Transverse colon (tissue), 4 donors: Measurements from ENCODE around the gene YWHAH. TPM values are rescaled to one million over a fixed set of nuclear protein-coding genes. Genes with fewer than 3 reads are reported as not detected.

Source experiments
- DNase-seq: peaks from one replicate; pipeline ENCODE4 v3.0.0-alpha.2; 2019
- H3K27ac ChIP-seq, 4 donors: fragments of 200-600 bp; sonication (generic); 2 replicates each; pipeline ENCODE4 v1.5.1; 2016 to 2018; ENCODE audit warnings: inconsistent platforms in 4 of 4
- H3K27me3 ChIP-seq: fragments of 200-600 bp; sonication (generic); 2 replicates; pipeline ENCODE4 v1.5.1; 2017; ENCODE audit warnings: inconsistent platforms
- H3K36me3 ChIP-seq, 4 donors: fragments of 200-600 bp; sonication (generic); 2 replicates each; pipeline ENCODE4 v1.5.1; 2017 to 2019; ENCODE audit warnings: inconsistent platforms in 4 of 4
- H3K4me1 ChIP-seq, 4 donors: fragments of 200-600 bp; sonication (generic); 2 replicates each; pipeline ENCODE4 v1.5.1; 2017 to 2020; ENCODE audit warnings: inconsistent platforms in 4 of 4
- H3K4me3 ChIP-seq, 4 donors: fragments of 200-600 bp; sonication (generic); 1 replicate in 1 of 4; 2 replicates in 3 of 4; pipeline versions ENCODE4 v1.5.1 to v1.6.1; 2017 to 2019; ENCODE audit warnings: inconsistent platforms in 4 of 4
- H3K9me3 ChIP-seq, 2 donors: fragments of 200-600 bp; sonication (generic); 2 replicates each; pipeline ENCODE4 v1.5.1; 2017 to 2019; ENCODE audit warnings: inconsistent platforms in 2 of 2
- EP300 ChIP-seq: sonication (generic); formaldehyde crosslinking; IDR thresholded peaks from one replicate; pipeline ENCODE4 v1.6.1; 2017; ENCODE audit warnings: antibody characterized with exemption, low read depth
- POLR2A ChIP-seq: fragments of 450-650 bp; IDR thresholded peaks from one replicate; pipeline ENCODE4 v1.6.1; 2016; ENCODE audit warnings: antibody characterized with exemption, mild to moderate bottlenecking, moderate library complexity
- POLR2AphosphoS5 ChIP-seq, 3 donors: sonication (generic); formaldehyde crosslinking; IDR thresholded peaks; one replicate each; pipeline ENCODE4 v1.6.1; 2016; ENCODE audit warnings: antibody characterized with exemption in 3 of 3
- WGBS, 2 donors: methylation state at CpG; one replicate each; pipeline ENCODE4 v1.1.5; 2018; ENCODE audit warnings: low coverage in 1 of 2; 5-methylcytosine and 5-hydroxymethylcytosine counted together
- in situ Hi-C, 4 donors: fragments of 200-750 bp; cut with MboI; loops; one replicate each; pipeline versions ENCODE4 v1.15.0 to v1.15.1; 2017; ENCODE audit warnings: low sequenced_read_pairs in 3 of 4, low pct_ligation_motif_present in 1 of 4, low pct_unique_long_range_greater_than_20kb in 1 of 4
- intact Hi-C: fragments of 100-400 bp; cut with DNase I; formaldehyde crosslinking; loops from one replicate; pipeline ENCODE4 v1.15.1; 2023; ENCODE audit warnings: low total_unique reads
- total RNA-seq, 4 donors: library from RNA; depleted of rRNA; stranded (reverse); fragments of >200 nt; gene quantifications; one replicate each; pipeline ENCODE4 v1.1.0, GENCODE V29; 2016
- TF ChIP-seq, protein P1 (sequence below), 5 experiments: fragments of 200-600 bp in 3 of 5; fragments of 450-650 bp in 2 of 5; sonication (generic) in 3 of 5; IDR thresholded peaks; 1 replicate in 2 of 5; 2 replicates in 3 of 5; pipeline ENCODE4 v1.5.1; 2016 to 2017; ENCODE audit warnings: antibody characterized with exemption in 5 of 5, inconsistent platforms in 3 of 5, mild to moderate bottlenecking in 2 of 5, moderate library complexity in 1 of 5

Gene YWHAH
- total RNA-seq, 4 donors from 2014 or later = 83.7 to 155 (median 109) TPM

GRCh38 chr22:31962387-31963125 lies 18.2 kb downstream of the YWHAH start:
- Histone ChIP-seq H3K27me3 (no peaks in the 10 kb centered on the region), H3K27ac (no peak overlapping the region), H3K36me3 (peaks cover 0 to 9% (median 4%) of the 10 kb centered on the region in 4 donors), H3K4me1 (peaks cover 0 to 7% (median 0%) of the 10 kb centered on the region in 4 donors), H3K9me3 (no peaks in the 10 kb centered on the region), H3K4me3 (no peak overlapping the region)
- in situ Hi-C loops (loop anchor here (10.0 to 25.0 kb wide), 3 partner anchors 298 to 500 kb away; partner anchors contain the start of genes PISD (in 3 of the 4), BPIFC (in 1 of the 4) and FBXO7 (in 1 of the 4)), intact Hi-C loops (loop anchor here (10.0 kb wide), 1 partner anchor 1842 kb away; no protein-coding TSS in a partner anchor)
- 56 to 60% methylated on average over 4 to 12 of the region's 12 CpGs for WGBS, 2 donors
- DNase-seq = no peak
- TF ChIP-seq, protein P1, sequence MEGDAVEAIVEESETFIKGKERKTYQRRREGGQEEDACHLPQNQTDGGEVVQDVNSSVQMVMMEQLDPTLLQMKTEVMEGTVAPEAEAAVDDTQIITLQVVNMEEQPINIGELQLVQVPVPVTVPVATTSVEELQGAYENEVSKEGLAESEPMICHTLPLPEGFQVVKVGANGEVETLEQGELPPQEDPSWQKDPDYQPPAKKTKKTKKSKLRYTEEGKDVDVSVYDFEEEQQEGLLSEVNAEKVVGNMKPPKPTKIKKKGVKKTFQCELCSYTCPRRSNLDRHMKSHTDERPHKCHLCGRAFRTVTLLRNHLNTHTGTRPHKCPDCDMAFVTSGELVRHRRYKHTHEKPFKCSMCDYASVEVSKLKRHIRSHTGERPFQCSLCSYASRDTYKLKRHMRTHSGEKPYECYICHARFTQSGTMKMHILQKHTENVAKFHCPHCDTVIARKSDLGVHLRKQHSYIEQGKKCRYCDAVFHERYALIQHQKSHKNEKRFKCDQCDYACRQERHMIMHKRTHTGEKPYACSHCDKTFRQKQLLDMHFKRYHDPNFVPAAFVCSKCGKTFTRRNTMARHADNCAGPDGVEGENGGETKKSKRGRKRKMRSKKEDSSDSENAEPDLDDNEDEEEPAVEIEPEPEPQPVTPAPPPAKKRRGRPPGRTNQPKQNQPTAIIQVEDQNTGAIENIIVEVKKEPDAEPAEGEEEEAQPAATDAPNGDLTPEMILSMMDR (IDR thresholded peaks at IDR 0.05) = no peak
- TF ChIP-seq EP300 (no peak), POLR2AphosphoS5 (IDR thresholded peaks at IDR 0.05) (no peak)

GRCh38 chr22:31968022-31968421 lies 23.7 kb downstream of the YWHAH start:
- H3K4me1 ChIP-seq = peaks cover 4 to 21% (median 11%) of the 10 kb centered on the region in 4 donors
- no peak overlapping the region for H3K27ac ChIP-seq
- in situ Hi-C loops (loop anchor here (10.0 to 25.0 kb wide), 3 partner anchors 303 to 494 kb away; partner anchors contain the start of genes PISD (in 3 of the 4), BPIFC (in 1 of the 4) and FBXO7 (in 1 of the 4)), intact Hi-C loops (loop anchor here (10.0 kb wide), 1 partner anchor 1837 kb away; no protein-coding TSS in a partner anchor)
- no peaks in the 10 kb centered on the region for H3K9me3 ChIP-seq
- WGBS, 2 donors = 92 to 94% methylated on average over 2 to 9 of the region's 9 CpGs
- TF ChIP-seq EP300 (no peak), POLR2A (no peak), POLR2AphosphoS5 (IDR thresholded peaks at IDR 0.05) (no peak)
- TF ChIP-seq, protein P1 (IDR thresholded peaks at IDR 0.05) = no peak
- no peak overlapping the region for H3K4me3 ChIP-seq
- H3K27me3 ChIP-seq = no peaks in the 10 kb centered on the region
- DNase-seq = no peak
- no peaks in the 10 kb centered on the region for H3K36me3 ChIP-seq

DNA sequence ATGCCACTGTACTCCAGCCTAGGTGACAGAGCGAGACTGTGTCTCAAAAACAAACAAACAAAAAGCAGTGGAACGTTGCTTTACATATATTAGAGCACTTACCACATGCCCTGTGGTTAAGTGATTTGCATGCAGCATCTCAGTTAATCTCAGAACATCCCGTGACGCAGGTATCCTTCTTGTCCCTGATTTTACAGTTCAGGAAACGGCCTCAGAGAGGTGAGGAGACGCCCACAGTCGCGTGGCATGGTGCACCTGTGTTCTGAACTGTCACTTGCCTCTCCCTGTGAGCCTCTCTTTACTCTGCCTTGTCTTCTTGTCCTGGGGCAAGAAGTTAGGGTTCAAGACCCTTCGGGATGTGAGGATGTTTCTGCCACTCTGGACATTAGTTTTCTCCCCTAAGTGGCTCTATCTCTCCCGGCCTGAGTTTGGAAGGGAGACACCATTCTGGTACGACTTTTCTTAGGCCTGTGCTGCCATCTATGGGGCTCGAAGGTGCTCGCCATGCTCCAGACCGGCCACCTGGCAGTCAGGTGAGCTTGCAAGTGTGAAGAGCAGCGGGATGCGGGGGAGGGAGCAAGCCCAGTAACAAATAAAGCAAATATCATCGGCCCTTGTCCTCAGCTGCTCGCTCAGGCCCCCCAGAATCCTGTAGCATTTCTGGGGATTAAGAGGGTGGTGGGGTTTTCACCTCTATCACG lies 25.6 kb downstream of the YWHAH start:
- in situ Hi-C loops = loop anchor here (10.0 to 25.0 kb wide), 5 partner anchors 105 to 492 kb away; partner anchors contain the start of genes PISD (in 3 of the 4), BPIFC (in 1 of the 4) and FBXO7 (in 1 of the 4)
- intact Hi-C loops = loop anchor here (10.0 kb wide), 2 partner anchors 295 to 1835 kb away; no protein-coding TSS in a partner anchor
- Histone ChIP-seq H3K4me3 (peak overlapping the region in 3 of 4 donors; percentile 25 to 51 (median 36)), H3K9me3 (no peaks in the 10 kb centered on the region), H3K4me1 (peaks cover 4 to 37% (median 16%) of the 10 kb centered on the region in 4 donors), H3K36me3 (no peaks in the 10 kb centered on the region), H3K27me3 (no peaks in the 10 kb centered on the region), H3K27ac (peak overlapping the region in 3 of 4 donors; percentile 9 to 51 (median 37))
- DNase-seq = peak; percentile 80
- WGBS, 2 donors = 0 to 15% methylated on average over 2 to 19 of the region's 19 CpGs
- no peak for TF ChIP-seq EP300
- TF ChIP-seq, protein P1 (IDR thresholded peaks at IDR 0.05) = peak in 4 of 5 experiments; percentile 14 to 56 (median 51)
